HepG2 (cell line): ENCODE results near the gene DOCK4. TPM values are rescaled to one million over a fixed set of nuclear protein-coding genes. Genes with fewer than 3 reads are reported as not detected.

Experiments used
- CHD2 ChIP-seq: IDR thresholded peaks from 2 replicates; pipeline ENCODE4 v1.6.1; 2011; ENCODE audit warnings: low read depth, low read length, improper control_type of control experiment
- FOXO1 ChIP-seq: sonication (generic); formaldehyde crosslinking; IDR thresholded peaks from 2 replicates; pipeline ENCODE4 v1.4.0; 2020; ENCODE audit warnings: missing genetic modification reagents
- MBNL3 ChIP-seq: fragments of 250-450 bp; sonication (Bioruptor Pico); conservative IDR thresholded peaks from 2 replicates; pipeline ENCODE4 v1.8.0; 2022; ENCODE audit warnings: mild to moderate bottlenecking, inconsistent platforms
- MXD3 ChIP-seq: IDR thresholded peaks from 2 replicates; pipeline ENCODE4 v1.6.1; 2016; ENCODE audit warnings: mild to moderate bottlenecking, missing biosample characterization, missing genetic modification reagents
- REL ChIP-seq: sonication (generic); formaldehyde crosslinking; conservative IDR thresholded peaks from 2 replicates; pipeline ENCODE4 v1.8.0; 2022; ENCODE audit warnings: mild to moderate bottlenecking, missing genetic modification reagents, moderate library complexity
- SMARCC2 ChIP-seq: fragments of 450-650 bp; IDR thresholded peaks from 2 replicates; pipeline ENCODE4 v1.6.1; 2017; ENCODE audit warnings: antibody characterized with exemption, mild to moderate bottlenecking
- SRY ChIP-seq: sonication (generic); formaldehyde crosslinking; IDR thresholded peaks from 2 replicates; pipeline ENCODE4 v1.8.0; 2022; ENCODE audit warnings: mild to moderate bottlenecking, missing genetic modification reagents
- UBTF ChIP-seq: sonication (generic); formaldehyde crosslinking; IDR thresholded peaks from 2 replicates; pipeline ENCODE4 v1.4.0; 2020; ENCODE audit warnings: mild to moderate bottlenecking, missing genetic modification reagents
- ZBTB34 ChIP-seq: sonication (generic); formaldehyde crosslinking; IDR thresholded peaks from 2 replicates; pipeline ENCODE4 v1.8.0; 2022; ENCODE audit warnings: mild to moderate bottlenecking, missing genetic modification reagents
- ZBTB4 ChIP-seq: sonication (generic); formaldehyde crosslinking; IDR thresholded peaks from 2 replicates; pipeline ENCODE4 v1.4.0; 2020; ENCODE audit warnings: missing genetic modification reagents, mild to moderate bottlenecking, borderline replicate concordance
- ZFX ChIP-seq: sonication (generic); formaldehyde crosslinking; IDR thresholded peaks from 2 replicates; pipeline ENCODE4 v1.4.0; 2020; ENCODE audit warnings: mild to moderate bottlenecking, low read depth, missing genetic modification reagents, moderate library complexity
- ZNF18 ChIP-seq: sonication (generic); formaldehyde crosslinking; IDR thresholded peaks from 2 replicates; pipeline ENCODE4 v1.8.0; 2022; ENCODE audit warnings: mild to moderate bottlenecking, missing genetic modification reagents; ENCODE audit not compliant: insufficient replicate concordance
- ZNF264 ChIP-seq: sonication (generic); formaldehyde crosslinking; IDR thresholded peaks from 2 replicates; pipeline ENCODE4 v1.4.0; 2020; ENCODE audit warnings: missing genetic modification reagents
- ZNF30 ChIP-seq: sonication (generic); formaldehyde crosslinking; IDR thresholded peaks from 2 replicates; pipeline ENCODE4 v1.5.0; 2020; ENCODE audit warnings: mild to moderate bottlenecking, missing genetic modification reagents
- ZNF337 ChIP-seq: sonication (generic); formaldehyde crosslinking; IDR thresholded peaks from 2 replicates; pipeline ENCODE4 v1.5.1; 2020; ENCODE audit warnings: missing genetic modification reagents, low read depth, mild to moderate bottlenecking, borderline replicate concordance
- ZNF414 ChIP-seq: sonication (generic); formaldehyde crosslinking; IDR thresholded peaks from 2 replicates; pipeline ENCODE4 v1.5.0; 2020; ENCODE audit warnings: missing genetic modification reagents
- ZNF615 ChIP-seq: sonication (generic); formaldehyde crosslinking; IDR thresholded peaks from 2 replicates; pipeline ENCODE4 v1.5.0; 2020; ENCODE audit warnings: mild to moderate bottlenecking, missing genetic modification reagents, borderline replicate concordance
- ZNF720 ChIP-seq: sonication (generic); formaldehyde crosslinking; IDR thresholded peaks from 2 replicates; pipeline ENCODE4 v1.4.0; 2020; ENCODE audit warnings: missing genetic modification reagents
- ZNF792 ChIP-seq: IDR thresholded peaks from 2 replicates; pipeline ENCODE4 v1.6.1; 2016
- polyA plus RNA-seq, 8 experiments: library from polyadenylated mRNA; depleted of rRNA in 3 of 8; stranded (reverse) in 7 of 8; unstranded in 1 of 8; fragments of >200 nt; fragmentation: Illumina TruSeq in 4 of 8; extraction: Trizol in 4 of 8; gene quantifications; 2 replicates each; pipeline versions ENCODE4 v1.2.1 to v1.2.3, GENCODE V29; 2011 to 2016; ENCODE audit warnings: low read depth in 4 of 8, missing spikeins in 1 of 8, mixed read lengths in 1 of 8; ENCODE audit not compliant: insufficient read depth in 1 of 8
- total RNA-seq, 5 experiments: library from RNA; depleted of rRNA; stranded (reverse); fragments of >200 nt; fragmentation: Illumina TruSeq; extraction: Trizol; gene quantifications; 2 replicates each; pipeline ENCODE4 v1.2.3, GENCODE V29; 2016; ENCODE audit warnings: low read depth in 1 of 5

The DOCK4 gene
- total and polyA plus RNA-seq, 2 of the 13 experiments (the other 11 are each of a cell fraction or from before 2014, with no cell fraction given): 13.5 to 17.4 TPM

- TF ChIP-seq ZNF720 (CRISPR knock-in tag): no peak
- no peak for TF ChIP-seq CHD2
- 0 out of 2 replicates have a peak, but pooled peaks have one; percentile 31 for TF ChIP-seq SRY (CRISPR knock-in tag)
- peak; percentile 28; the same call in 1 of the 2 replicates for TF ChIP-seq MXD3 (CRISPR knock-in tag)
- no peak for TF ChIP-seq ZNF264 (CRISPR knock-in tag)
- no peak for TF ChIP-seq SMARCC2
- TF ChIP-seq ZNF792 (CRISPR knock-in tag): no peak
- TF ChIP-seq MBNL3 (CRISPR knock-in tag): no peak
- TF ChIP-seq REL (CRISPR knock-in tag): peak; percentile 85; the same call in 1 of the 2 replicates
- TF ChIP-seq ZNF337 (CRISPR knock-in tag): no peak
- TF ChIP-seq ZFX (CRISPR knock-in tag): peak; percentile 73
- no peak for TF ChIP-seq ZBTB34
- TF ChIP-seq ZNF615 (CRISPR knock-in tag): peak; percentile 92
- no peak for TF ChIP-seq ZNF30
- no peak; the same call in 1 of the 2 replicates for TF ChIP-seq ZNF414 (CRISPR knock-in tag)
- TF ChIP-seq FOXO1: no peak
- TF ChIP-seq ZNF18 (CRISPR knock-in tag): no peak
- TF ChIP-seq ZBTB4: no peak
- peak; percentile 97 for TF ChIP-seq UBTF
These were observed at the start of gene DOCK4, which contains the start of gene ZNF277 (continued) for GRCh38 chr7:112206238-112206990.
